Gastrocnemius medialis (tissue), 4 donors: ENCODE results near the gene MCUR1.
"Not testable (repeated sequence)": the region's sequence is repeated elsewhere in the genome, so short reads cannot be mapped to it uniquely, and the experiment has no call there.

Experiments
- POLR2A ChIP-seq, 2 donors: fragments of 450-650 bp; IDR thresholded peaks; one replicate each; pipeline ENCODE4 v1.6.1; 2017; ENCODE audit warnings: antibody characterized with exemption in 2 of 2, mild to moderate bottlenecking in 2 of 2, moderate library complexity in 2 of 2
- TF ChIP-seq, protein P1 (sequence below), 5 experiments: fragments of 450-650 bp in 3 of 5; fragments of 200-600 bp in 2 of 5; sonication (generic) in 2 of 5; IDR thresholded peaks in 4 of 5; conservative IDR thresholded peaks in 1 of 5; 1 replicate in 4 of 5; 2 replicates in 1 of 5; pipeline ENCODE4 v1.5.1; 2016 to 2019; ENCODE audit warnings: antibody characterized with exemption in 5 of 5, mild to moderate bottlenecking in 3 of 5, moderate library complexity in 3 of 5

DNA sequence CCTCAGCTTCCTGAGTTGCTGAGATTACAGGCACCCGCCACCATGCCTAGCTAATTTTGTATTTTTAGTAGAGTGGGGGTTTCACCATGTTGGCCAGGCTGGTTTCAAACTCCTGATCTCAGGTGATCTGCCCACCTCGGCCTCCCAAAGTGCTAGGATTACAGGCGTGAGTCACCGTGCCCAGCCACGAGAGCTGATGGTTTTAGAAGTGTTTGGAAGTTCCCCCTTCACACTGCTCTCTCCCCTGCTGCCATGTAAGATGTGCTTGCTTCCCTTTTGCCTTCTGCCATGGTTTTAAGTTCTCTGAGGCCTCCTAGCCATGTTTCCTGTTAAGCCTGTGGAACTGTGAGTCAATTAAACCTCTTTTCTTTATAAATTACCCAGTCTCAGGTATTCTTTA is 36.3 kb upstream of the MCUR1 start:
- not testable (repeated sequence) for TF ChIP-seq POLR2A (IDR thresholded peaks at IDR 0.05)
- TF ChIP-seq, protein P1, sequence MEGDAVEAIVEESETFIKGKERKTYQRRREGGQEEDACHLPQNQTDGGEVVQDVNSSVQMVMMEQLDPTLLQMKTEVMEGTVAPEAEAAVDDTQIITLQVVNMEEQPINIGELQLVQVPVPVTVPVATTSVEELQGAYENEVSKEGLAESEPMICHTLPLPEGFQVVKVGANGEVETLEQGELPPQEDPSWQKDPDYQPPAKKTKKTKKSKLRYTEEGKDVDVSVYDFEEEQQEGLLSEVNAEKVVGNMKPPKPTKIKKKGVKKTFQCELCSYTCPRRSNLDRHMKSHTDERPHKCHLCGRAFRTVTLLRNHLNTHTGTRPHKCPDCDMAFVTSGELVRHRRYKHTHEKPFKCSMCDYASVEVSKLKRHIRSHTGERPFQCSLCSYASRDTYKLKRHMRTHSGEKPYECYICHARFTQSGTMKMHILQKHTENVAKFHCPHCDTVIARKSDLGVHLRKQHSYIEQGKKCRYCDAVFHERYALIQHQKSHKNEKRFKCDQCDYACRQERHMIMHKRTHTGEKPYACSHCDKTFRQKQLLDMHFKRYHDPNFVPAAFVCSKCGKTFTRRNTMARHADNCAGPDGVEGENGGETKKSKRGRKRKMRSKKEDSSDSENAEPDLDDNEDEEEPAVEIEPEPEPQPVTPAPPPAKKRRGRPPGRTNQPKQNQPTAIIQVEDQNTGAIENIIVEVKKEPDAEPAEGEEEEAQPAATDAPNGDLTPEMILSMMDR (IDR thresholded peaks at IDR 0.05 in 4 of 5, conservative IDR thresholded peaks at IDR 0.05 in 1 of 5): not testable (repeated sequence)
